WTC11 (cell line): ENCODE results near the gene ZBTB21. TPM values are rescaled to one million over a fixed set of nuclear protein-coding genes. Genes with fewer than 3 reads are reported as not detected.

Experiments used
- ATAC-seq: fragments of 200-7000 bp; cut with Tn5 transposase; 2 replicates; pipeline ENCODE4 v1.10.0; 2021; ENCODE audit warnings: mild to moderate bottlenecking, moderate library complexity
- CTCF ChIA-PET: fragments of 300-600 bp; sonication (Branson Sonifier 250); formaldehyde crosslinking; loops from one replicate; lab custom pipeline; 2021; ENCODE audit warnings: antibody characterized with exemption; lab: Charles Lee
- POLR2A ChIA-PET: fragments of 350-600 bp; sonication (Branson Sonifier 250); formaldehyde crosslinking; loops from one replicate; lab custom pipeline; 2021; ENCODE audit warnings: antibody characterized with exemption; lab: Charles Lee
- DNase-seq: peaks from one replicate; pipeline ENCODE4 v3.0.0; 2021; ENCODE audit warnings: low spot score
- H3K27ac Mint-ChIP-seq: 2 replicates; pipeline ENCODE4 v1.8.0; 2021; ENCODE audit warnings: mixed read lengths
- H3K27me3 Mint-ChIP-seq: 2 replicates; pipeline ENCODE4 v1.8.0; 2021; ENCODE audit warnings: low read depth, mild to moderate bottlenecking, moderate library complexity, mixed read lengths
- H3K36me3 Mint-ChIP-seq: 2 replicates; pipeline ENCODE4 v1.8.0; 2021; ENCODE audit warnings: mixed read lengths
- H3K4me1 Mint-ChIP-seq: 2 replicates; pipeline ENCODE4 v1.8.0; 2022; ENCODE audit warnings: mixed read lengths
- H3K4me3 Mint-ChIP-seq: 2 replicates; pipeline ENCODE4 v1.8.0; 2021; ENCODE audit warnings: mild to moderate bottlenecking, moderate library complexity, mixed read lengths
- H3K9me3 Mint-ChIP-seq: 2 replicates; pipeline ENCODE4 v1.8.0; 2021; ENCODE audit warnings: mixed read lengths
- ATF6 ChIP-seq: sonication (generic); formaldehyde crosslinking; IDR thresholded peaks from 2 replicates; pipeline ENCODE4 v1.8.1; 2023; ENCODE audit warnings: mild to moderate bottlenecking, missing genetic modification reagents
- KAT7 ChIP-seq: sonication (generic); formaldehyde crosslinking; IDR thresholded peaks from 2 replicates; pipeline ENCODE4 v1.8.1; 2023; ENCODE audit warnings: missing genetic modification reagents, mild to moderate bottlenecking, borderline replicate concordance
- MLX ChIP-seq: sonication (generic); formaldehyde crosslinking; IDR thresholded peaks from 2 replicates; pipeline ENCODE4 v1.8.1; 2023; ENCODE audit warnings: mild to moderate bottlenecking, missing genetic modification reagents, moderate library complexity
- MXD4 ChIP-seq: fragments of 250-450 bp; sonication (Bioruptor Pico); IDR thresholded peaks from 2 replicates; pipeline ENCODE4 v1.8.0; 2021; ENCODE audit warnings: mild to moderate bottlenecking, moderate library complexity, borderline replicate concordance
- NFE2L1 ChIP-seq: sonication (generic); formaldehyde crosslinking; IDR thresholded peaks from 2 replicates; pipeline ENCODE4 v1.8.1; 2023; ENCODE audit warnings: missing genetic modification reagents
- NR2C2 ChIP-seq: sonication (generic); formaldehyde crosslinking; IDR thresholded peaks from 2 replicates; pipeline ENCODE4 v1.8.0; 2022; ENCODE audit warnings: mild to moderate bottlenecking, missing genetic modification reagents
- NR3C1 ChIP-seq: sonication (generic); formaldehyde crosslinking; conservative IDR thresholded peaks from 2 replicates; pipeline ENCODE4 v1.8.1; 2023; ENCODE audit warnings: low read depth, mild to moderate bottlenecking, missing genetic modification reagents
- PRDM15 ChIP-seq: sonication (generic); formaldehyde crosslinking; IDR thresholded peaks from 2 replicates; pipeline ENCODE4 v1.8.0; 2022; ENCODE audit warnings: missing genetic modification reagents
- RORB ChIP-seq: fragments of 250-450 bp; sonication (Bioruptor Pico); IDR thresholded peaks from 2 replicates; pipeline ENCODE4 v1.9.0; 2021; ENCODE audit warnings: mild to moderate bottlenecking
- SOX15 ChIP-seq: fragments of 250-450 bp; sonication (Bioruptor Pico); IDR thresholded peaks from 2 replicates; pipeline ENCODE4 v1.9.0; 2021; ENCODE audit warnings: mild to moderate bottlenecking
- USF1 ChIP-seq: sonication (generic); formaldehyde crosslinking; IDR thresholded peaks from 2 replicates; pipeline ENCODE4 v1.8.0; 2022; ENCODE audit warnings: mild to moderate bottlenecking, missing genetic modification reagents
- ZBTB21 ChIP-seq: sonication (generic); formaldehyde crosslinking; IDR thresholded peaks from 2 replicates; pipeline ENCODE4 v1.8.1; 2023; ENCODE audit warnings: mild to moderate bottlenecking, missing genetic modification reagents, borderline replicate concordance
- ZNF263 ChIP-seq: sonication (generic); formaldehyde crosslinking; IDR thresholded peaks from 2 replicates; pipeline ENCODE4 v1.8.1; 2022; ENCODE audit warnings: low read depth, mild to moderate bottlenecking, moderate library complexity, missing genetic modification reagents
- total RNA-seq: library from RNA; stranded (reverse); gene quantifications from 3 replicates; pipeline ENCODE4 v1.2.3, GENCODE V29; 2021
- TF ChIP-seq, protein P1 (sequence below): sonication (generic); formaldehyde crosslinking; IDR thresholded peaks from 2 replicates; pipeline ENCODE4 v1.8.1; 2023; ENCODE audit warnings: mild to moderate bottlenecking, missing genetic modification reagents
- TF ChIP-seq, protein P2 (sequence below): sonication (generic); formaldehyde crosslinking; conservative IDR thresholded peaks from 2 replicates; pipeline ENCODE4 v1.8.1; 2022; ENCODE audit warnings: mild to moderate bottlenecking, missing genetic modification reagents
- TF ChIP-seq, protein P3 (sequence below): sonication (generic); formaldehyde crosslinking; IDR thresholded peaks from 2 replicates; pipeline ENCODE4 v1.8.0; 2022; ENCODE audit warnings: mild to moderate bottlenecking, missing genetic modification reagents
- TF ChIP-seq, protein P4 (sequence below): sonication (generic); formaldehyde crosslinking; IDR thresholded peaks from 2 replicates; pipeline ENCODE4 v1.8.1; 2023; ENCODE audit warnings: mild to moderate bottlenecking, missing genetic modification reagents, borderline replicate concordance

The ZBTB21 gene
- total RNA-seq, 1 experiment from 2014 or later, result 13.8 TPM

DNA sequence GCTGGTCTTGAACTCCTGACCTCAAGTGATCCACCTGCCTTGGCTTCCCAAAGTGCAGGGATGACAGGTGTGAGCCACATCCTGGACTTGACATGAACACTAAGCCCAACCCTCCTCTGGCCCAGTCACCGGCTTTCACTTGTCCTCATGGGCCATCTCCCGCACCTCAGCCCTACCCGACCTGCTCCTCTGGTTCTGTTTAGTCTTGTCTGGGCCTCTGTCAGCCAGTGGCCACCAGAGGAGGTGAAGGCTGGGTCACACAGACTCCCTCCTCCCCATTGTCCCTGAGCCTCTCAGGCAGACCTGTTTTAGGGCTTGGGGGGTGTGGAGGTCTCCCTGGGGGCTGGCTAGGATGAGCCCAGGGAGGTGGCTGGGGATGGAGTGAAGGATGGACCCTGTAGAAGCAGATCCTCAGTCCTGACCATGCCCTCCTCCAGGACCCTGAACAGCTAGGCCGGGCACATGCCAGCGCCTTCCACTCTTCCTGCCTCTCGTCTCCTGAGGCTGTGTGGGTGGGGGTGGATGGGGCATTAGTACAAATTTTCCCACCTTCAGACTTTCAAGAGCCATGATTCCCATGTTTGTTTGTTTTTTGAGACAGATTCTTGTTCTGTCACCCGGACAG is 34.8 kb upstream of the ZBTB21 start (continued):
- TF ChIP-seq USF1 (CRISPR knock-in tag), result no peak
- TF ChIP-seq, all 79 proteins: peak for 0

DNA sequence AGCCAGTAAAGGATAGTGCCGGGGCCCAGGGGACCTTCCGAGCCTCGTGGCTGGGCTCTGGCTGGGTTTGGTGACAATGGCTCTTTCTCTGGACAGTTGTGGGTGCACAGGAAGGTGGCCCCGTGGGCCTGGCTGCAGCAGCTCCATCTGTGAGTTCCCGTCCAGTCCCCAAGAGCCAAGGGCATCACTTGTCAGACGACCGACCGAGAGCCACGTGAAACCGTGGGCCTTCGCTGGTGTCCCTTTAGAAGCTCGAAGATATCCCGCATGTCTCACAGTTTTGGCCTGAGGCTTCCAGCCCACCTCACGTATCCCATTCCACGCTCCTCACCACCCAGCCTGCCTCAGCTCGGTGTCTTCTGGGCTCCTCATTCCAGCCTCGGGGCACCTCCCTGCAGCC is 33.8 kb upstream of the ZBTB21 start:
- Mint-ChIP-seq H3K9me3 (no peaks in the 10 kb centered on the region), H3K4me1 (0 out of 2 replicates have a peak, but pooled peaks cover 6% of the 10 kb centered on the region), H3K27me3 (no peaks in the 10 kb centered on the region; the same call in 1 of the 2 replicates), H3K27ac (no peak overlapping the region), H3K4me3 (no peak overlapping the region), H3K36me3 (no peaks in the 10 kb centered on the region)
- CTCF ChIA-PET, result no interaction called here
- TF ChIP-seq, protein P1, sequence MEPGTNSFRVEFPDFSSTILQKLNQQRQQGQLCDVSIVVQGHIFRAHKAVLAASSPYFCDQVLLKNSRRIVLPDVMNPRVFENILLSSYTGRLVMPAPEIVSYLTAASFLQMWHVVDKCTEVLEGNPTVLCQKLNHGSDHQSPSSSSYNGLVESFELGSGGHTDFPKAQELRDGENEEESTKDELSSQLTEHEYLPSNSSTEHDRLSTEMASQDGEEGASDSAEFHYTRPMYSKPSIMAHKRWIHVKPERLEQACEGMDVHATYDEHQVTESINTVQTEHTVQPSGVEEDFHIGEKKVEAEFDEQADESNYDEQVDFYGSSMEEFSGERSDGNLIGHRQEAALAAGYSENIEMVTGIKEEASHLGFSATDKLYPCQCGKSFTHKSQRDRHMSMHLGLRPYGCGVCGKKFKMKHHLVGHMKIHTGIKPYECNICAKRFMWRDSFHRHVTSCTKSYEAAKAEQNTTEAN, result no peak
- TF ChIP-seq, protein P2, sequence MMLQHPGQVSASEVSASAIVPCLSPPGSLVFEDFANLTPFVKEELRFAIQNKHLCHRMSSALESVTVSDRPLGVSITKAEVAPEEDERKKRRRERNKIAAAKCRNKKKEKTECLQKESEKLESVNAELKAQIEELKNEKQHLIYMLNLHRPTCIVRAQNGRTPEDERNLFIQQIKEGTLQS, result no peak
- TF ChIP-seq, protein P3, sequence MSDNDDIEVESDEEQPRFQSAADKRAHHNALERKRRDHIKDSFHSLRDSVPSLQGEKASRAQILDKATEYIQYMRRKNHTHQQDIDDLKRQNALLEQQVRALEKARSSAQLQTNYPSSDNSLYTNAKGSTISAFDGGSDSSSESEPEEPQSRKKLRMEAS (CRISPR knock-in tag), result no peak
- TF ChIP-seq, protein P4, sequence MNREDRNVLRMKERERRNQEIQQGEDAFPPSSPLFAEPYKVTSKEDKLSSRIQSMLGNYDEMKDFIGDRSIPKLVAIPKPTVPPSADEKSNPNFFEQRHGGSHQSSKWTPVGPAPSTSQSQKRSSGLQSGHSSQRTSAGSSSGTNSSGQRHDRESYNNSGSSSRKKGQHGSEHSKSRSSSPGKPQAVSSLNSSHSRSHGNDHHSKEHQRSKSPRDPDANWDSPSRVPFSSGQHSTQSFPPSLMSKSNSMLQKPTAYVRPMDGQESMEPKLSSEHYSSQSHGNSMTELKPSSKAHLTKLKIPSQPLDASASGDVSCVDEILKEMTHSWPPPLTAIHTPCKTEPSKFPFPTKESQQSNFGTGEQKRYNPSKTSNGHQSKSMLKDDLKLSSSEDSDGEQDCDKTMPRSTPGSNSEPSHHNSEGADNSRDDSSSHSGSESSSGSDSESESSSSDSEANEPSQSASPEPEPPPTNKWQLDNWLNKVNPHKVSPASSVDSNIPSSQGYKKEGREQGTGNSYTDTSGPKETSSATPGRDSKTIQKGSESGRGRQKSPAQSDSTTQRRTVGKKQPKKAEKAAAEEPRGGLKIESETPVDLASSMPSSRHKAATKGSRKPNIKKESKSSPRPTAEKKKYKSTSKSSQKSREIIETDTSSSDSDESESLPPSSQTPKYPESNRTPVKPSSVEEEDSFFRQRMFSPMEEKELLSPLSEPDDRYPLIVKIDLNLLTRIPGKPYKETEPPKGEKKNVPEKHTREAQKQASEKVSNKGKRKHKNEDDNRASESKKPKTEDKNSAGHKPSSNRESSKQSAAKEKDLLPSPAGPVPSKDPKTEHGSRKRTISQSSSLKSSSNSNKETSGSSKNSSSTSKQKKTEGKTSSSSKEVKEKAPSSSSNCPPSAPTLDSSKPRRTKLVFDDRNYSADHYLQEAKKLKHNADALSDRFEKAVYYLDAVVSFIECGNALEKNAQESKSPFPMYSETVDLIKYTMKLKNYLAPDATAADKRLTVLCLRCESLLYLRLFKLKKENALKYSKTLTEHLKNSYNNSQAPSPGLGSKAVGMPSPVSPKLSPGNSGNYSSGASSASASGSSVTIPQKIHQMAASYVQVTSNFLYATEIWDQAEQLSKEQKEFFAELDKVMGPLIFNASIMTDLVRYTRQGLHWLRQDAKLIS (CRISPR knock-in tag), result no peak
- no peak for TF ChIP-seq ZNF263 (CRISPR knock-in tag)
- no peak for TF ChIP-seq RORB (CRISPR knock-in tag)
- no peak for TF ChIP-seq SOX15 (CRISPR knock-in tag)
- TF ChIP-seq ATF6 (CRISPR knock-in tag), result no peak
- no peak for TF ChIP-seq ZBTB21 (CRISPR knock-in tag)
- no peak for TF ChIP-seq NR2C2 (CRISPR knock-in tag)
- TF ChIP-seq NFE2L1 (CRISPR knock-in tag), result no peak
- no peak for TF ChIP-seq KAT7
- TF ChIP-seq MLX (CRISPR knock-in tag), result no peak
- no peak for TF ChIP-seq NR3C1 (CRISPR knock-in tag)
- TF ChIP-seq PRDM15 (CRISPR knock-in tag), result no peak
- no peak for TF ChIP-seq MXD4 (CRISPR knock-in tag)
- ATAC-seq (no peak), DNase-seq (no peak)
- POLR2A ChIA-PET, result no interaction called here
